HG03159 (cell line): ENCODE data around the gene CREB3L2.
"Not testable (repeated sequence)": the region's sequence is repeated elsewhere in the genome, so short reads cannot be mapped to it uniquely, and the experiment has no call there.

ENCODE experiments used
- ATAC-seq: cut with Tn5 transposase; IDR thresholded peaks from one replicate; pipeline ENCODE4 v1.9.1; 2021; ENCODE audit warnings: mild to moderate bottlenecking, moderate library complexity; ENCODE audit not compliant: unreplicated experiment

The CREB3L2 gene

GRCh38 chr7:137970253-137970975 is 31.5 kb downstream of the CREB3L2 start:
- ATAC-seq = no peak

GRCh38 chr7:137969828-137970227 is 32.1 kb downstream of the CREB3L2 start:
- ATAC-seq = no peak

DNA sequence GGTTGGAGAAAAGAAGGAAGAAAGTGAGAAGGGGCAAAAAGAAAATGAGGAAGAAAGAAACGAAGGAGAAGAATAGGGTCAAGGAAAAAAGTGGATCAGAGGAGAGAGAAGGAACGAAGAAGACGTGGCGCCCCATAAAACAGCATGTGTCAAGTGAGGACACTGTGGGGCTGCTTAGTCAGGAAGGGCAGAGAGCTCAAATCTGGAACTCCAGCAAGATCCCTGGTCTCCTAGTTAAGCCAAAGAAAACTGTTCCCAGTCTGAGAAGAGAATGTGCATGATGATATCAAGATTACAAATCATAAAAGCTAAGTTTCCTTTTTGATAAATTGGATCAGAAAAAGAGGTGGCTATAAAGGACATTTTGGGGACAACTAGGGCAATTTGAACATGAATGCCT is 33.0 kb downstream of the CREB3L2 start:
- ATAC-seq = no peak

DNA sequence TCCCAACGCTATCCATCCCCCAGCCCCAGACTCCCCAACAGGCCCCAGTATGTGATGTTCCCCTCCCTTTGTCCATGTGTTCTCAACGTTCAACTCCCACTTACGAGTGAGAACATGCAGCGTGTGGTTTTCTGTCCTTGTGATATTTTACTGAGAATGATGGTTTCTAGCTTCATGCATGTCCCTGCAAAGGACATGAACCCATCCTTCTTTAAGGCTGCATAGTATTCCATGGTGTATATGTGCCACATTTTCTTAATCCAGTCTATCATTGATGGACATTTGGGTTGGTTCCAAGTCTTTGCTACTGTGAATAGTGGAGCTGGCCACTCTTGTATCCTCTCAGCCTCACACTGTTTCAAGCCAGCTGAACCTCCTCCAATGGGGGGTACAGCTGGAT is 33.5 kb downstream of the CREB3L2 start:
- ATAC-seq = not testable (repeated sequence)

DNA sequence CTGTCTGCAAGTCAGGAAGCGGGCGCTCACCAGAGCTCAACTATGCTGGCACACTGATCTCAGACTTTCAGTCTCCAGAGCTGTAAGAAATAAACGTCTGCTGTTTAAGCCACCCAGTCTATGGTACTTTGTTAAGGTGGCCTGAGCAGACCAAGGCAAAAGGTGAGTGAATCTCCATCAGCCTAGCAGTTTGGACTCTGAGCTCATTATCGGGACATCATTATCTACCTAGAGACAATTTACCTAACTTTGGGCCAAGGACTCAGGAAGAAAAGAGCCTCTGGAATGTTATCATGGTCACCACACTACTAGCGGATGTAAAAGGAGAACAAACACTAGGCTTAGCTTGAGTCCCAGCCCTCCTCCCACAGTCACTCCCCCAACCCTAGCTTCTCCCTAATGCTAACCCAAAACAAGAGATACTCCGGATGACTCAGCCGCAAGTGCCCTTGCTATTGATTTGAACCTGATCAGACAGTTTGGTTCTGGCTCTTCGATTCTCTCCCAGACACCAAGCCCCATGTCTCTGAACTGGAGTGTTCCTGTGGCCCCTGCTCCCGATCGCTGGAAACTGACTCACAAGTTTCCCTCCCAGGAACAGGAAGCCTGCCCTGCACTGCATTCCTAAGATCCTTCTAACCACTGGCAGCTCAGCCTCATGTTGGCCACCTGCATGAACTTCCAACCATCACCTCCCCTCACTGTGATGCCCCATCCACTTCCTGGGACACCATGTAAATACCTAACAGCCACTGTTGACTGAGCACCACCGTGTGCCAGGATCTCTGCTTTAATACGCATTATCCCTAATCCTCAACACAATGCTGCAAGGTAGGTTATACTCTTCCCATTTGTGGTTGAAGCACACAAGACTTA is 34.5 kb downstream of the CREB3L2 start:
- no peak for ATAC-seq

GRCh38 chr7:137966641-137967142 is 35.2 kb downstream of the CREB3L2 start:
- ATAC-seq = no peak

DNA sequence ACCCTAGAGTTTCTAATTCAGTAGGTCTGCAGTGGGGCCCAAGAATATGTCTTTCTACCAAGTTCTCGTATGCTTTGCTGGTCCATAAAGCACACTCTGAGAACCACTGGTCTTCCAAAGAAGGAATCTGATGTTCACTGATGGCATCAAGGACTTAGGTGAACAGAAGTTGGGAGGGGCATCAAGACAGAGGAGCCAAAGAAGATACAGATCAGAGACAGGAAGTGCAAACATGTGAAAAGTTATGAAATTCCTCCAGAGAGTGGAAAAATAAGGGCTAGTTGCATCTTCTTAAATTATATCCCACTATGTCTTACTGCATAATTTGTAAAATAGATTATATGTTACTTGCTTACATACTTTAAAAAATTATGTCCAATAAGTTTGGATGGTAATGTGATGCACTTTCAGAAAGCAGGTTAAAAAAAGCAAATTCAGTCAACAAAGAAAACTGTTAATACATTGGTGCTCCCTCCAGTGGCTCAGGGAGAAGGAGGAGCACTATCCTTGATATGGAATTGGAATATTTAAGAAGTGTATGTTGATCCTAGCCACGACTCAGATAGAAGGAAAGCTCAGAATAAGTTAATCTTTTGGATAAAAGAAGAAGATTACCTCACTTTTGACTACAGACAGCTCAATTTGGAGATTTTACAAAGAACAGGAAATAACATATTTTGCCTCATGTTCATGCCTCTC is 35.8 kb downstream of the CREB3L2 start:
- no peak for ATAC-seq

GRCh38 chr7:137964824-137965545 is 36.9 kb downstream of the CREB3L2 start:
- no peak for ATAC-seq

GRCh38 chr7:137962875-137963507 is 38.9 kb downstream of the CREB3L2 start:
- no peak for ATAC-seq

GRCh38 chr7:137962491-137962874 is 39.4 kb downstream of the CREB3L2 start:
- no peak for ATAC-seq

DNA sequence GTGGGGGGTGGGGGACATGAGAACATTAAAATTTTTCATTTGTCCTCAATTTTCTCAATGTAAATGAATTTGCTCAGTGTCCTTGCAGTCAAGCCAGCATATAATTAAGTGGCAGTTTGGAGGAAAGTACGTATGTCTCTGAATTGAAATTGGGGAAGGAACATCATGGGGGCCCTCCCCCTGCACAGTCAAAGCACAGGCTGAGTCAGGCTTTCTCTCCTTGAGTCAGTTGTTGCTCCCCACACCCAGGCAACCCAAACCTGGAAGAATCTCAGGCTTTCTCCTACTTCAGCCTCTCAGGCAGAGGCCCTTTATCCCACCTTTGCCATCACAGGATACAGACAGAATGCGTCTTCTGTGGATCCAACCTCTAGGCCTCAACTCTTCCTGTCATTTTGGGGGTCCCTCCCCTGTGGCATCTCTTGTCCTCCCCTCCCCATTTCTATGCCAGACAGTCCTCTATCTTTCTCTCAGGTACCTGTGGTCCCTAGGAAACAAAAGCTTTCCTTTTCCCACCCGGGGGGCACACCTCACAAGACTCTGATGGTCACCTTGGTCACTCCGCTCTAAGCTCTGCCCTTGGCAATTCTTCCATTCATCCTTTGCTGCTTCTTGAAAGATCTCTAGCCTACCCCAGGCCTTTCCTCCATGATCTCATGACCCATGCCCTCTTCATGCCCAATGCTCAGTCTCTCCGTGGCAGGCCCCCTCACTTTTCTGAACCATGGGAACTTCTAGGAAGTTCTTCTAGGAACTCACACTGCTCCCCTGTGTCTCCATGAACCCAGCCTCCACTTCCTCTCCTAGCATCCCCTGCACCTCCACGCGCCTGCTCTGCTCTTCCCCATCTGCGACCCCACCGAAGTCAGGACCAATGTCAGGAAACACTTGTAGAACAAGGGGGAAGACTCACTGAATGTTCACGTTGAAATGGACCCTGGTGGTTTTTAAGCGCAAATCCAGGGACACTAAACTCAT is 40.4 kb downstream of the CREB3L2 start:
- ATAC-seq = peak; percentile 75

DNA sequence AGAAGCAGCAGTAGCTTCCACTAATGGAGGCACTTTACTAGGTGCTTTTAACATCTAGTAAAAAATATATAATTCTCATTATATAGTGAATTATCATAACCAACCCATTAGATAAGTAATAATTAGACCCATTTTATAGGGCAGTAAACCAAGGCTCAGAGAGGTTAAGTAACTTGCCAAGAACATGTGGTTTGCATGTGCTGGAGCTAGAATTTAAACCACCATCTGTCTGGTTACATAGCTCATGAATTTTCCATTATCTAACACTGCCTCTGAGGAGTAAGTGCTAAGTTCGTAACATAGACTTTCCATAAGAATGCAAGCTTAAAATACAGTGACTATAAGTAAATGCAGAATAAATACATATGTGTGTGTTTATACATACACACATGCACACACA is 41.9 kb downstream of the CREB3L2 start:
- ATAC-seq = no peak

GRCh38 chr7:137958470-137959431 is 43.1 kb downstream of the CREB3L2 start:
- no peak for ATAC-seq

GRCh38 chr7:137957887-137958286 is 44.0 kb downstream of the CREB3L2 start:
- no peak for ATAC-seq

DNA sequence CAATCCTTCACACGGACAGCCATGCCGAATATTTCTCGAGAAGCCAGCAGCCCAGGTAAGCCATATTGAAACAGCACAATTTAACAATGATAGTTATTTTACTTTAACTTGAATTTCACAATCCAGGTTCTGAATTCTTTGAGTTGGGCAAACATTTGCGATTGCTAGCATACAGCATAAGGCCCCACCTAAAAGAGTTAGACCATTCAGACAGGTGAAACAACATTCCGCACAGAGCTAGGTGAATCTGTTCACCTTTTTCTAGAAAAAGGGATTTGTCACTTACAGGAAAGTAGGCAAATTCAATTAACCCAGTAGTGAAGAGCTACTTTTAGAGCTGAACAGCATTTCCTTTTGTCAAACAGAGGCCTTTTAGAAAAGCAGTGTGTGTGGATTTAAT is 45.3 kb downstream of the CREB3L2 start:
- no peak for ATAC-seq

- no peak for ATAC-seq
Observed at GRCh38 chr7:137956183-137956582, 45.7 kb downstream of the CREB3L2 start.

GRCh38 chr7:137954614-137955013 is 47.3 kb downstream of the CREB3L2 start:
- no peak for ATAC-seq
